HCT116 (cell line): ENCODE results near the gene SLC9A9. TPM values are rescaled to one million over a fixed set of nuclear protein-coding genes. Genes with fewer than 3 reads are reported as not detected.

ENCODE experiments used
- ATAC-seq: fragments of 200-7000 bp; cut with Tn5 transposase; 2 replicates; pipeline ENCODE4 v1.9.1; 2020; ENCODE audit warnings: mild to moderate bottlenecking, moderate library complexity
- BruUV-seq: library from RNA; stranded (reverse); fragments of 400-500 nt; replicated peaks from 2 replicates; lab custom pipeline; 2021; lab: Mats Ljungman, UMichigan
- CTCF ChIA-PET: fragments of 300-600 bp; sonication (Branson Sonifier 250); formaldehyde crosslinking; loops from one replicate; lab custom pipeline; 2021; ENCODE audit warnings: antibody characterized with exemption; lab: Charles Lee
- POLR2A ChIA-PET: fragments of 300-600, 350-600 bp; sonication (Branson Sonifier 250); formaldehyde crosslinking; loops from one replicate; lab custom pipeline; 2021; ENCODE audit warnings: antibody characterized with exemption; lab: Charles Lee
- RAD21 ChIA-PET, 2 experiments: fragments of 300-600 bp; sonication (Branson Sonifier 250); formaldehyde crosslinking; loops; one replicate each; lab custom pipeline; 2023; ENCODE audit warnings: low total read pairs in 2 of 2; ENCODE audit not compliant: uncharacterized antibody in 2 of 2, unreplicated experiment in 2 of 2, low non-redundant PET in 1 of 2; lab: Charles Lee
- DNase-seq: peaks from one replicate; pipeline ENCODE4 v3.0.0-alpha.2; 2010; ENCODE audit warnings: low read depth, low spot score
- H2AFZ ChIP-seq: fragments of 200-600 bp; shearing (Covaris generic), sonication (generic); 2 replicates; pipeline ENCODE4 v1.6.1; 2017; ENCODE audit warnings: low read depth, mixed run types, mixed read lengths, antibody characterized with exemption, low read length; ENCODE audit not compliant: poor library complexity, severe bottlenecking
- H3K27ac ChIP-seq: 2 replicates; pipeline ENCODE4 v1.5.1; 2012; ENCODE audit warnings: low read depth, low read length
- H3K27me3 ChIP-seq: fragments of 200-600 bp; sonication (generic); 2 replicates; pipeline ENCODE4 v1.6.1; 2016; ENCODE audit warnings: mixed run types, low read length, mixed read lengths; ENCODE audit not compliant: insufficient read depth
- H3K36me3 ChIP-seq, 2 experiments: fragments of 200-500 bp in 1 of 2; fragments of 200-600 bp in 1 of 2; sonication (Bioruptor generic) in 1 of 2; sonication (generic) in 1 of 2; 2 replicates each; pipeline versions ENCODE4 v1.5.1 to v1.6.1; 2014 to 2016; ENCODE audit warnings: low read length in 2 of 2, inconsistent platforms in 1 of 2, mixed read lengths in 1 of 2, mixed run types in 1 of 2; ENCODE audit not compliant: insufficient read depth in 2 of 2, control insufficient read depth in 1 of 2
- H3K4me1 ChIP-seq, 2 experiments: fragments of 200-600 bp in 1 of 2; sonication (generic) in 1 of 2; 2 replicates each; pipeline versions ENCODE4 v1.5.1 to v1.6.1; 2012 to 2017; ENCODE audit warnings: low read length in 2 of 2, inconsistent platforms in 1 of 2, mild to moderate bottlenecking in 1 of 2, mixed read lengths in 1 of 2, mixed run types in 1 of 2, moderate library complexity in 1 of 2; ENCODE audit not compliant: insufficient read depth in 2 of 2, control insufficient read depth in 1 of 2
- H3K4me2 ChIP-seq: fragments of 200-600 bp; sonication (generic); 2 replicates; pipeline ENCODE4 v1.6.1; 2017; ENCODE audit warnings: mixed run types, low read length, mixed read lengths
- H3K4me3 ChIP-seq, 2 experiments: fragments of 200-600 bp in 1 of 2; sonication (generic) in 1 of 2; replicated peaks in 1 of 2; 2 replicates each; pipeline ENCODE4 v1.5.1; 2011 to 2016; ENCODE audit warnings: low read length in 2 of 2, control low read depth in 1 of 2, low read depth in 1 of 2, mild to moderate bottlenecking in 1 of 2, mixed read lengths in 1 of 2, mixed run types in 1 of 2
- H3K79me2 ChIP-seq: fragments of 200-600 bp; sonication (generic); 2 replicates; pipeline ENCODE4 v1.6.1; 2017; ENCODE audit warnings: mild to moderate bottlenecking, mixed run types, low read length, moderate library complexity, mixed read lengths; ENCODE audit not compliant: insufficient read depth
- H3K9ac ChIP-seq: fragments of 200-600 bp; sonication (generic); 2 replicates; pipeline ENCODE4 v1.6.1; 2016; ENCODE audit warnings: low read length, mixed read lengths
- H3K9me2 ChIP-seq: fragments of 200-600 bp; sonication (generic), shearing (Covaris generic); 2 replicates; pipeline ENCODE4 v1.6.1; 2017; ENCODE audit warnings: mixed run types, mild to moderate bottlenecking, moderate library complexity; ENCODE audit not compliant: insufficient read depth
- H3K9me3 ChIP-seq, 2 experiments: fragments of 200-500 bp in 1 of 2; fragments of 200-600 bp in 1 of 2; sonication (Bioruptor generic) in 1 of 2; sonication (generic) in 1 of 2; 2 replicates each; pipeline ENCODE4 v1.6.1; 2014 to 2017; ENCODE audit warnings: low read length in 2 of 2, mixed read lengths in 2 of 2, inconsistent platforms in 1 of 2, low read depth in 1 of 2, mild to moderate bottlenecking in 1 of 2, mixed run types in 1 of 2, moderate library complexity in 1 of 2; ENCODE audit not compliant: control insufficient read depth in 1 of 2, insufficient read depth in 1 of 2
- H4K20me1 ChIP-seq: fragments of 200-600 bp; sonication (generic), shearing (Covaris generic); 2 replicates; pipeline ENCODE4 v1.6.1; 2017; ENCODE audit warnings: mixed run types, mild to moderate bottlenecking, moderate library complexity; ENCODE audit not compliant: insufficient read depth
- CBX3 ChIP-seq: IDR thresholded peaks from 2 replicates; pipeline ENCODE4 v1.6.1; 2012; ENCODE audit warnings: low read depth
- CEBPB ChIP-seq: IDR thresholded peaks from 2 replicates; pipeline ENCODE4 v1.6.1; 2012; ENCODE audit warnings: low read depth
- EGR1 ChIP-seq: IDR thresholded peaks from 2 replicates; pipeline ENCODE4 v1.6.1; 2012; ENCODE audit warnings: low read depth
- ELF1 ChIP-seq: IDR thresholded peaks from 2 replicates; pipeline ENCODE4 v1.6.1; 2012; ENCODE audit warnings: low read depth, borderline replicate concordance
- EZH2 ChIP-seq: fragments of 200-600 bp; sonication (generic); IDR thresholded peaks from 2 replicates; pipeline ENCODE4 v1.6.1; 2017; ENCODE audit warnings: antibody characterized with exemption, mixed run types
- EZH2phosphoT487 ChIP-seq: fragments of 200-600 bp; IDR thresholded peaks from 2 replicates; pipeline ENCODE4 v1.6.1; 2018; ENCODE audit warnings: antibody characterized with exemption, borderline replicate concordance
- FOSL1 ChIP-seq: IDR thresholded peaks from 2 replicates; pipeline ENCODE4 v1.6.1; 2012; ENCODE audit warnings: low read depth
- JUND ChIP-seq: IDR thresholded peaks from 2 replicates; pipeline ENCODE4 v1.6.1; 2012
- MAX ChIP-seq: IDR thresholded peaks from 2 replicates; pipeline ENCODE4 v1.6.1; 2012
- POLR2A ChIP-seq: IDR thresholded peaks from 2 replicates; pipeline ENCODE4 v1.7.0; 2011; ENCODE audit warnings: borderline replicate concordance; ENCODE audit not compliant: insufficient read depth, insufficient read length; ENCODE audit errors: extremely low read depth
- POLR2AphosphoS5 ChIP-seq: IDR thresholded peaks from 2 replicates; pipeline ENCODE4 v1.6.1; 2011; ENCODE audit warnings: mild to moderate bottlenecking, low read depth, low read length, moderate library complexity
- SP1 ChIP-seq: IDR thresholded peaks from 2 replicates; pipeline ENCODE4 v1.6.1; 2012; ENCODE audit warnings: low read depth
- SRF ChIP-seq: IDR thresholded peaks from 2 replicates; pipeline ENCODE4 v1.6.1; 2012; ENCODE audit warnings: low read depth
- TCF7L2 ChIP-seq: IDR thresholded peaks from 2 replicates; pipeline ENCODE4 v1.7.0; 2011; ENCODE audit warnings: borderline replicate concordance, inconsistent platforms; ENCODE audit not compliant: insufficient read depth, insufficient read length; ENCODE audit errors: extremely low read depth
- YY1 ChIP-seq: IDR thresholded peaks from 2 replicates; pipeline ENCODE4 v1.6.1; 2011; ENCODE audit warnings: low read length, low read depth, moderate library complexity, mild to moderate bottlenecking; ENCODE audit not compliant: insufficient replicate concordance; ENCODE audit errors: extremely low read depth
- ZBTB33 ChIP-seq: IDR thresholded peaks from 2 replicates; pipeline ENCODE4 v1.6.1; 2011; ENCODE audit warnings: mild to moderate bottlenecking, low read length, moderate library complexity; ENCODE audit not compliant: insufficient replicate concordance; ENCODE audit errors: extremely low read depth
- ZNF274 ChIP-seq: fragments of 200-500 bp; sonication (Bioruptor generic); IDR thresholded peaks from 2 replicates; pipeline ENCODE4 v1.6.1; 2014; ENCODE audit warnings: mild to moderate bottlenecking, low read depth, low read length, inconsistent platforms
- intact Hi-C: fragments of 100-400 bp; cut with micrococcal nuclease; formaldehyde crosslinking; loops from 2 replicates; pipeline ENCODE4 v1.10.0; 2022
- total RNA-seq: library from RNA; stranded (reverse); gene quantifications from one replicate; pipeline ENCODE4 v1.2.1, GENCODE V29; 2021; ENCODE audit not compliant: unreplicated experiment
- TF ChIP-seq, protein P1 (sequence below): IDR thresholded peaks from 2 replicates; pipeline ENCODE4 v1.6.1; 2012; ENCODE audit warnings: low read depth
- TF ChIP-seq, protein P2 (sequence below), 3 experiments: fragments of 200-600 bp in 1 of 3; sonication (generic) in 1 of 3; IDR thresholded peaks in 2 of 3; conservative IDR thresholded peaks in 1 of 3; 2 replicates each; pipeline ENCODE4 v1.5.1; 2012 to 2017; ENCODE audit warnings: low read depth in 2 of 3, low read length in 2 of 3, antibody characterized with exemption in 1 of 3, borderline replicate concordance in 1 of 3, control low read depth in 1 of 3, mild to moderate bottlenecking in 1 of 3, mixed read lengths in 1 of 3, mixed run types in 1 of 3, moderate library complexity in 1 of 3; ENCODE audit not compliant: insufficient read depth in 1 of 3
- TF ChIP-seq, protein P3 (sequence below): IDR thresholded peaks from 2 replicates; pipeline ENCODE4 v1.6.1; 2012

The SLC9A9 gene
- total RNA-seq, 1 experiment from 2014 or later = 0.20 TPM

- ATAC-seq = no peak
- DNase-seq = no peak
- POLR2A ChIA-PET = no interaction called here
- H3K36me3 ChIP-seq = no peaks in the 10 kb centered on the region
- no peaks in the 10 kb centered on the region for H3K27me3 ChIP-seq
- no peaks in the 10 kb centered on the region for H3K9me3 ChIP-seq
- H3K9ac ChIP-seq = no peak overlapping the region
- H3K4me1 ChIP-seq = no peaks in the 10 kb centered on the region
- no peak overlapping the region for H3K27ac ChIP-seq
- H3K4me2 ChIP-seq = no peak overlapping the region
- intact Hi-C loops = no loop called here
- H2AFZ ChIP-seq = no peak overlapping the region
- H3K4me3 ChIP-seq = no peak overlapping the region
- RAD21 ChIA-PET = no interaction called here
- no TSS peak for BruUV-seq
- H4K20me1 ChIP-seq = no peaks in the 10 kb centered on the region
- no peaks in the 10 kb centered on the region for H3K9me2 ChIP-seq
- TF ChIP-seq MAX (no peak), ZBTB33 (no peak), POLR2A (no peak), SP1 (no peak), CEBPB (no peak), EGR1 (no peak), EZH2phosphoT487 (no peak), JUND (no peak), FOSL1 (no peak), SRF (no peak), ZNF274 (no peak), EZH2 (no peak), ELF1 (no peak), YY1 (no peak), TCF7L2 (no peak), CBX3 (no peak), POLR2AphosphoS5 (no peak)
- TF ChIP-seq, protein P1, sequence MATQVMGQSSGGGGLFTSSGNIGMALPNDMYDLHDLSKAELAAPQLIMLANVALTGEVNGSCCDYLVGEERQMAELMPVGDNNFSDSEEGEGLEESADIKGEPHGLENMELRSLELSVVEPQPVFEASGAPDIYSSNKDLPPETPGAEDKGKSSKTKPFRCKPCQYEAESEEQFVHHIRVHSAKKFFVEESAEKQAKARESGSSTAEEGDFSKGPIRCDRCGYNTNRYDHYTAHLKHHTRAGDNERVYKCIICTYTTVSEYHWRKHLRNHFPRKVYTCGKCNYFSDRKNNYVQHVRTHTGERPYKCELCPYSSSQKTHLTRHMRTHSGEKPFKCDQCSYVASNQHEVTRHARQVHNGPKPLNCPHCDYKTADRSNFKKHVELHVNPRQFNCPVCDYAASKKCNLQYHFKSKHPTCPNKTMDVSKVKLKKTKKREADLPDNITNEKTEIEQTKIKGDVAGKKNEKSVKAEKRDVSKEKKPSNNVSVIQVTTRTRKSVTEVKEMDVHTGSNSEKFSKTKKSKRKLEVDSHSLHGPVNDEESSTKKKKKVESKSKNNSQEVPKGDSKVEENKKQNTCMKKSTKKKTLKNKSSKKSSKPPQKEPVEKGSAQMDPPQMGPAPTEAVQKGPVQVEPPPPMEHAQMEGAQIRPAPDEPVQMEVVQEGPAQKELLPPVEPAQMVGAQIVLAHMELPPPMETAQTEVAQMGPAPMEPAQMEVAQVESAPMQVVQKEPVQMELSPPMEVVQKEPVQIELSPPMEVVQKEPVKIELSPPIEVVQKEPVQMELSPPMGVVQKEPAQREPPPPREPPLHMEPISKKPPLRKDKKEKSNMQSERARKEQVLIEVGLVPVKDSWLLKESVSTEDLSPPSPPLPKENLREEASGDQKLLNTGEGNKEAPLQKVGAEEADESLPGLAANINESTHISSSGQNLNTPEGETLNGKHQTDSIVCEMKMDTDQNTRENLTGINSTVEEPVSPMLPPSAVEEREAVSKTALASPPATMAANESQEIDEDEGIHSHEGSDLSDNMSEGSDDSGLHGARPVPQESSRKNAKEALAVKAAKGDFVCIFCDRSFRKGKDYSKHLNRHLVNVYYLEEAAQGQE = no peak
- TF ChIP-seq, protein P2, sequence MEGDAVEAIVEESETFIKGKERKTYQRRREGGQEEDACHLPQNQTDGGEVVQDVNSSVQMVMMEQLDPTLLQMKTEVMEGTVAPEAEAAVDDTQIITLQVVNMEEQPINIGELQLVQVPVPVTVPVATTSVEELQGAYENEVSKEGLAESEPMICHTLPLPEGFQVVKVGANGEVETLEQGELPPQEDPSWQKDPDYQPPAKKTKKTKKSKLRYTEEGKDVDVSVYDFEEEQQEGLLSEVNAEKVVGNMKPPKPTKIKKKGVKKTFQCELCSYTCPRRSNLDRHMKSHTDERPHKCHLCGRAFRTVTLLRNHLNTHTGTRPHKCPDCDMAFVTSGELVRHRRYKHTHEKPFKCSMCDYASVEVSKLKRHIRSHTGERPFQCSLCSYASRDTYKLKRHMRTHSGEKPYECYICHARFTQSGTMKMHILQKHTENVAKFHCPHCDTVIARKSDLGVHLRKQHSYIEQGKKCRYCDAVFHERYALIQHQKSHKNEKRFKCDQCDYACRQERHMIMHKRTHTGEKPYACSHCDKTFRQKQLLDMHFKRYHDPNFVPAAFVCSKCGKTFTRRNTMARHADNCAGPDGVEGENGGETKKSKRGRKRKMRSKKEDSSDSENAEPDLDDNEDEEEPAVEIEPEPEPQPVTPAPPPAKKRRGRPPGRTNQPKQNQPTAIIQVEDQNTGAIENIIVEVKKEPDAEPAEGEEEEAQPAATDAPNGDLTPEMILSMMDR (IDR thresholded peaks at IDR 0.05 in 2 of 3, conservative IDR thresholded peaks at IDR 0.05 in 1 of 3; ENCODE audit: borderline replicate concordance in 1 of 3, insufficient read depth in 1 of 3, low read depth in 2 of 3, low read length in 2 of 3) = no peak
- TF ChIP-seq, protein P3, sequence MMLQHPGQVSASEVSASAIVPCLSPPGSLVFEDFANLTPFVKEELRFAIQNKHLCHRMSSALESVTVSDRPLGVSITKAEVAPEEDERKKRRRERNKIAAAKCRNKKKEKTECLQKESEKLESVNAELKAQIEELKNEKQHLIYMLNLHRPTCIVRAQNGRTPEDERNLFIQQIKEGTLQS = no peak
- TF ChIP-seq, all 23 proteins: peak for 0
- CTCF ChIA-PET = no interaction called here
- no peaks in the 10 kb centered on the region for H3K79me2 ChIP-seq
Observed at GRCh38 chr3:143837076-143837475, 11.2 kb downstream of the SLC9A9 start.
